HG03139 (cell line): ENCODE data around the gene FGF18.

Source experiments
- ATAC-seq: cut with Tn5 transposase; IDR thresholded peaks from one replicate; pipeline ENCODE4 v1.9.1; 2021; ENCODE audit not compliant: unreplicated experiment

Gene FGF18

GRCh38 chr5:171421331-171422262, 2.1 kb downstream of the FGF18 start:
- no peak for ATAC-seq

GRCh38 chr5:171422495-171422894, 3.0 kb downstream of the FGF18 start:
- ATAC-seq = no peak

GRCh38 chr5:171422902-171423663, 3.6 kb downstream of the FGF18 start:
- ATAC-seq = no peak

- ATAC-seq = no peak
These were observed 5.3 kb downstream of the FGF18 start for GRCh38 chr5:171424726-171425125.

- no peak for ATAC-seq
These were observed 6.3 kb downstream of the FGF18 start for GRCh38 chr5:171425596-171426244.

GRCh38 chr5:171426266-171426665, 6.8 kb downstream of the FGF18 start:
- ATAC-seq = no peak

GRCh38 chr5:171426680-171427079, 7.2 kb downstream of the FGF18 start:
- no peak for ATAC-seq

GRCh38 chr5:171427318-171428167, 8.1 kb downstream of the FGF18 start:
- ATAC-seq = no peak

GRCh38 chr5:171428168-171428696, 8.8 kb downstream of the FGF18 start:
- ATAC-seq = no peak

GRCh38 chr5:171428809-171429542, 9.5 kb downstream of the FGF18 start:
- ATAC-seq = no peak

GRCh38 chr5:171429543-171429910, 10.1 kb downstream of the FGF18 start:
- ATAC-seq = no peak

GRCh38 chr5:171431251-171431777, 11.9 kb downstream of the FGF18 start:
- ATAC-seq = no peak

GRCh38 chr5:171432076-171432475, 12.6 kb downstream of the FGF18 start:
- no peak for ATAC-seq

GRCh38 chr5:171432583-171433351, 13.3 kb downstream of the FGF18 start:
- ATAC-seq = no peak

GRCh38 chr5:171433352-171433698, 13.9 kb downstream of the FGF18 start:
- no peak for ATAC-seq

GRCh38 chr5:171433982-171434676, 14.7 kb downstream of the FGF18 start:
- ATAC-seq = no peak

- ATAC-seq = no peak
These were observed 15.4 kb downstream of the FGF18 start for GRCh38 chr5:171434874-171435273.

- no peak for ATAC-seq
These were observed 16.5 kb downstream of the FGF18 start for GRCh38 chr5:171435908-171436307.
